H1 (cell line): Measurements from ENCODE around the gene FAM76A. TPM values are rescaled to one million over a fixed set of nuclear protein-coding genes. Genes with fewer than 3 reads are reported as not detected.

Experiments
- CTCF ChIA-PET: fragments of 300-600 bp; sonication (Branson Sonifier 250); formaldehyde crosslinking; loops from one replicate; lab custom pipeline; 2021; ENCODE audit not compliant: partially characterized antibody; lab: Charles Lee
- POLR2A ChIA-PET: fragments of 300-600 bp; sonication (Branson Sonifier 250); formaldehyde crosslinking; loops from one replicate; lab custom pipeline; 2021; ENCODE audit warnings: inconsistent platforms; ENCODE audit not compliant: partially characterized antibody; lab: Charles Lee
- DNase-seq, 2 experiments: peaks; one replicate each; pipeline versions ENCODE4 v3.0.0 to v3.0.0-alpha.2; 2010 to 2022; ENCODE audit warnings: low spot score in 2 of 2, low read depth in 1 of 2, mixed read lengths in 1 of 2
- FAIRE-seq: peaks from 2 replicates; lab custom pipeline; 2011; peaks lifted over from hg19 to GRCh38; lab: Jason Lieb, UNC
- H2AFZ ChIP-seq: 2 replicates; pipeline ENCODE4 v1.8.1; 2012; ENCODE audit warnings: low read length, inconsistent platforms
- H2AK5ac ChIP-seq: 2 replicates; pipeline ENCODE4 v1.6.1; 2013; ENCODE audit warnings: low read depth, low read length
- H2BK120ac ChIP-seq: replicated peaks from 2 replicates; pipeline ENCODE3; 2013; ENCODE audit warnings: low read depth, low read length, inconsistent platforms
- H2BK12ac ChIP-seq: 2 replicates; pipeline ENCODE4 v1.6.1; 2013; ENCODE audit warnings: low read depth, low read length
- H2BK15ac ChIP-seq: 2 replicates; pipeline ENCODE4 v1.6.1; 2013; ENCODE audit warnings: low read length
- H2BK20ac ChIP-seq: 2 replicates; pipeline ENCODE4 v1.6.1; 2013; ENCODE audit warnings: low read length
- H2BK5ac ChIP-seq: 2 replicates; pipeline ENCODE4 v1.6.1; 2013; ENCODE audit warnings: low read depth, low read length
- H3K14ac ChIP-seq: 2 replicates; pipeline ENCODE4 v1.6.1; 2013; ENCODE audit warnings: inconsistent platforms; ENCODE audit not compliant: insufficient read length
- H3K18ac ChIP-seq: 2 replicates; pipeline ENCODE4 v1.6.1; 2013; ENCODE audit warnings: low read length; ENCODE audit errors: extremely low read depth
- H3K23ac ChIP-seq: 2 replicates; pipeline ENCODE4 v1.6.1; 2013; ENCODE audit warnings: inconsistent platforms; ENCODE audit not compliant: insufficient read length
- H3K23me2 ChIP-seq: 2 replicates; pipeline ENCODE4 v1.6.1; 2013; ENCODE audit warnings: low read depth, low read length
- H3K27ac ChIP-seq: 2 replicates; pipeline ENCODE4 v1.6.1; 2011; ENCODE audit warnings: low read depth, low read length, inconsistent platforms
- H3K27me3 ChIP-seq, 4 experiments: replicated peaks in 1 of 4; 1 replicate in 1 of 4; 2 replicates in 3 of 4; pipeline versions ENCODE4 v1.6.1 to v1.8.1; 2011 to 2013; ENCODE audit warnings: low read length in 3 of 4, mild to moderate bottlenecking in 3 of 4, inconsistent platforms in 2 of 4, mixed read lengths in 2 of 4, moderate library complexity in 1 of 4; ENCODE audit not compliant: control insufficient read depth in 3 of 4, insufficient read depth in 3 of 4; ENCODE audit errors: extremely low read depth in 1 of 4
- H3K36me3 ChIP-seq, 4 experiments: 2 replicates each; pipeline versions ENCODE4 v1.6.1 to v1.8.1; 2011 to 2013; ENCODE audit warnings: mild to moderate bottlenecking in 4 of 4, low read length in 3 of 4, moderate library complexity in 2 of 4, control low read depth in 1 of 4, inconsistent platforms in 1 of 4; ENCODE audit not compliant: insufficient read depth in 4 of 4, control insufficient read depth in 2 of 4
- H3K4ac ChIP-seq: replicated peaks from 2 replicates; pipeline ENCODE3; 2013; ENCODE audit warnings: low read length, low read depth, mixed read lengths, inconsistent platforms; ENCODE audit not compliant: insufficient read length
- H3K4me1 ChIP-seq, 4 experiments: replicated peaks in 1 of 4; 1 replicate in 1 of 4; 2 replicates in 3 of 4; pipeline versions ENCODE4 v1.6.1 to v1.8.1; 2011 to 2013; ENCODE audit warnings: low read length in 3 of 4, inconsistent platforms in 2 of 4, mixed read lengths in 1 of 4; ENCODE audit not compliant: insufficient read depth in 4 of 4, control insufficient read depth in 3 of 4
- H3K4me2 ChIP-seq, 2 experiments: 2 replicates each; pipeline versions ENCODE4 v1.6.1 to v1.8.1; 2011 to 2013; ENCODE audit warnings: low read depth in 2 of 2, low read length in 2 of 2, control low read depth in 1 of 2, inconsistent platforms in 1 of 2, mild to moderate bottlenecking in 1 of 2; ENCODE audit not compliant: insufficient read depth in 1 of 2
- H3K4me3 ChIP-seq, 4 experiments: fragments of 200-600, 300-600 bp in 1 of 4; sonication (generic), shearing (Covaris generic), sonication (Bioruptor Twin) in 1 of 4; 2 replicates each; pipeline versions ENCODE4 v1.5.1 to v1.8.1; 2011 to 2016; ENCODE audit warnings: low read length in 4 of 4, low read depth in 3 of 4, control low read depth in 2 of 4, inconsistent platforms in 2 of 4, mild to moderate bottlenecking in 2 of 4, mixed read lengths in 1 of 4, moderate library complexity in 1 of 4; ENCODE audit not compliant: insufficient read depth in 2 of 4; ENCODE audit errors: extremely low read depth in 1 of 4
- H3K56ac ChIP-seq: replicated peaks from 2 replicates; pipeline ENCODE3; 2013; ENCODE audit warnings: low read depth, mild to moderate bottlenecking, mixed read lengths, low read length, inconsistent platforms; ENCODE audit not compliant: insufficient read length
- H3K79me1 ChIP-seq: 2 replicates; pipeline ENCODE4 v1.6.1; 2013; ENCODE audit warnings: low read depth, low read length, control low read depth
- H3K79me2 ChIP-seq, 2 experiments: 2 replicates each; pipeline versions ENCODE4 v1.6.1 to v1.8.1; 2012 to 2013; ENCODE audit warnings: low read length in 2 of 2, mild to moderate bottlenecking in 2 of 2, inconsistent platforms in 1 of 2; ENCODE audit not compliant: insufficient read depth in 2 of 2, control insufficient read depth in 1 of 2
- H3K9ac ChIP-seq, 4 experiments: replicated peaks in 1 of 4; 1 replicate in 1 of 4; 2 replicates in 3 of 4; pipeline versions ENCODE4 v1.6.1 to v1.8.1; 2011 to 2013; ENCODE audit warnings: low read depth in 3 of 4, low read length in 3 of 4, control low read depth in 2 of 4, mild to moderate bottlenecking in 2 of 4, moderate library complexity in 2 of 4, inconsistent platforms in 1 of 4; ENCODE audit errors: extremely low read depth in 1 of 4
- H3K9me3 ChIP-seq, 2 experiments: 2 replicates each; pipeline versions ENCODE4 v1.6.1 to v1.8.1; 2012 to 2013; ENCODE audit warnings: mild to moderate bottlenecking in 2 of 2, moderate library complexity in 2 of 2, control low read depth in 1 of 2, inconsistent platforms in 1 of 2, low read depth in 1 of 2, low read length in 1 of 2, mixed read lengths in 1 of 2; ENCODE audit not compliant: insufficient read depth in 2 of 2
- H4K20me1 ChIP-seq, 2 experiments: replicated peaks in 1 of 2; 2 replicates each; pipeline versions ENCODE3 to v1.8.1; 2011 to 2013; ENCODE audit warnings: inconsistent platforms in 2 of 2, low read length in 2 of 2, mild to moderate bottlenecking in 1 of 2; ENCODE audit not compliant: insufficient read depth in 2 of 2, control insufficient read depth in 1 of 2
- H4K5ac ChIP-seq: 2 replicates; pipeline ENCODE4 v1.6.1; 2013; ENCODE audit warnings: low read length, low read depth, mixed read lengths, inconsistent platforms; ENCODE audit not compliant: insufficient read length
- H4K8ac ChIP-seq: 2 replicates; pipeline ENCODE4 v1.8.0; 2013; ENCODE audit warnings: mild to moderate bottlenecking, moderate library complexity, low read length, inconsistent platforms; ENCODE audit not compliant: insufficient read depth; ENCODE audit errors: extremely low read depth
- H4K91ac ChIP-seq: replicated peaks from 2 replicates; pipeline ENCODE3; 2013; ENCODE audit warnings: low read length, mixed read lengths, inconsistent platforms; ENCODE audit not compliant: insufficient read length
- HDAC6 ChIP-seq: IDR thresholded peaks from one replicate; pipeline ENCODE4 v1.7.1; 2012; ENCODE audit warnings: low read depth, mild to moderate bottlenecking, inconsistent platforms, low read length, moderate library complexity
- SIN3A ChIP-seq, 2 experiments: IDR thresholded peaks in 1 of 2; conservative IDR thresholded peaks in 1 of 2; 2 replicates each; pipeline ENCODE4 v1.6.1; 2011 to 2012; ENCODE audit warnings: low read length in 2 of 2, improper control_type of control experiment in 1 of 2, low read depth in 1 of 2, mild to moderate bottlenecking in 1 of 2
- USF2 ChIP-seq: IDR thresholded peaks from 2 replicates; pipeline ENCODE4 v1.6.1; 2011; ENCODE audit warnings: low read length, improper control_type of control experiment
- WGBS, 2 experiments: shearing (Covaris generic) in 1 of 2; methylation state at CpG; one replicate each; pipeline versions ENCODE4 v1.1.6 to v1.1.7; 2013 to 2015; ENCODE audit warnings: low lambda C conversion rate in 2 of 2, mixed read lengths in 2 of 2, inconsistent platforms in 1 of 2, low coverage in 1 of 2, missing lambda C conversion rate in 1 of 2; ENCODE audit not compliant: insufficient replicate concordance in 2 of 2, insufficient coverage in 1 of 2, insufficient read length in 1 of 2; ENCODE audit errors: extremely low coverage in 1 of 2, missing lambda C conversion rate in 1 of 2; 5-methylcytosine and 5-hydroxymethylcytosine counted together
- polyA plus RNA-seq, 7 experiments: library from polyadenylated mRNA; depleted of rRNA in 3 of 7; stranded (reverse) in 5 of 7; unstranded in 2 of 7; fragments of >200 nt in 5 of 7; fragments of 200-250 nt in 2 of 7; gene quantifications; 1 replicate in 5 of 7; 2 replicates in 1 of 7; 4 replicates in 1 of 7; pipeline versions ENCODE4 v1.2.1 to v1.2.3, GENCODE V29; 2011 to 2013; ENCODE audit warnings: missing spikeins in 2 of 7, mixed read lengths in 2 of 7
- total RNA-seq: library from RNA; stranded (reverse); fragmentation: NEBNext Ultra II Directional; extraction: Animal tissue kit (Norgen Biotek cat#: 25700); gene quantifications from 2 replicates; pipeline ENCODE4 v1.2.1, GENCODE V29; 2021

The FAM76A gene
- total and polyA plus RNA-seq, 2 of the 8 experiments (the other 6 are each of a cell fraction or from before 2014, with no cell fraction given): 3.4 to 16.2 TPM

GRCh38 chr1:27716262-27716895 lies 9.4 kb upstream of the FAM76A start:
- Histone ChIP-seq H2AFZ (no peak overlapping the region), H3K4me1 (peaks cover 0 to 6% (median 2%) of the 10 kb centered on the region in 4 experiments; a peak in 3 of 7 replicates), H2BK20ac (no peak overlapping the region), H3K36me3 (no peaks in the 10 kb centered on the region), H4K20me1 (no peaks in the 10 kb centered on the region), H2BK5ac (no peak overlapping the region), H3K18ac (no peak overlapping the region), H3K27ac (no peak overlapping the region), H3K4me3 (no peak overlapping the region), H2BK15ac (no peak overlapping the region), H3K56ac (no peak overlapping the region), H3K4me2 (no peak overlapping the region), H4K91ac (no peak overlapping the region), H3K27me3 (no peaks in the 10 kb centered on the region), H3K79me2 (no peaks in the 10 kb centered on the region), H4K8ac (no peak overlapping the region), H4K5ac (no peak overlapping the region), H3K79me1 (no peaks in the 10 kb centered on the region), H2BK120ac (no peak overlapping the region), H3K9ac (no peak overlapping the region), H2BK12ac (no peak overlapping the region), H3K4ac (no peak overlapping the region), H2AK5ac (no peak overlapping the region), H3K14ac (no peak overlapping the region), H3K23ac (no peak overlapping the region), H3K23me2 (no peaks in the 10 kb centered on the region; the same call in 1 of the 2 replicates), H3K9me3 (peaks cover 0 to 3% of the 10 kb centered on the region in 2 experiments; a peak in 2 of 4 replicates)
- no peak for DNase-seq
- POLR2A ChIA-PET: interaction anchor here (2.2 kb wide), 1 partner anchor 9 kb away, joined by 6 read pairs; the partner anchor contains the start of gene FAM76A
- no peak for FAIRE-seq
- CTCF ChIA-PET: no interaction called here
- 79% methylated on average over 2 of the region's 2 CpGs; no CpG with 5 or more reads in 1 of the 2 experiments for WGBS, 2 experiments
- TF ChIP-seq USF2: no peak
- TF ChIP-seq SIN3A (conservative IDR thresholded peaks at IDR 0.05 in 1 of 2, IDR thresholded peaks at IDR 0.05 in 1 of 2; ENCODE audit: low read depth in 1 of 2, low read length in 2 of 2): no peak
- no peak for TF ChIP-seq HDAC6
